HepG2 (cell line): ENCODE results near the gene FGFR3. TPM values are rescaled to one million over a fixed set of nuclear protein-coding genes. Genes with fewer than 3 reads are reported as not detected.

Experiments
- ATAC-seq: fragments of 200-7000 bp; cut with Tn5 transposase; 3 replicates; pipeline ENCODE4 v1.9.1; 2020; ENCODE audit warnings: mild to moderate bottlenecking, moderate library complexity
- BruUV-seq: library from RNA; stranded (reverse); fragments of 400-500 nt; replicated peaks from 2 replicates; lab custom pipeline; 2021; lab: Mats Ljungman, UMichigan
- CTCF ChIA-PET: fragments of 300-600 bp; formaldehyde crosslinking; extraction: SDS; loops from one replicate; lab custom pipeline; 2021; ENCODE audit warnings: low total read pairs, inconsistent platforms, low intra/inter-chr PET ratio; lab: Yijun Ruan, JAX
- POLR2A ChIA-PET: fragments of 350-600 bp; sonication (Branson Sonifier 250); formaldehyde crosslinking; loops from one replicate; lab custom pipeline; 2020; ENCODE audit warnings: antibody characterized with exemption, inconsistent platforms; lab: Yijun Ruan, JAX
- DNase-seq: peaks from one replicate; pipeline ENCODE4 v3.0.0-alpha.2; 2015; ENCODE audit warnings: low spot score
- FAIRE-seq: peaks from 3 replicates; lab custom pipeline; 2011; peaks lifted over from hg19 to GRCh38; lab: Jason Lieb, UNC
- H2AFZ ChIP-seq: one replicate; pipeline ENCODE4 v1.6.1; 2011; ENCODE audit warnings: low read length, inconsistent platforms
- H3K27ac ChIP-seq: fragments of 300-600 bp; 3 replicates; pipeline ENCODE4 v1.8.0; 2011; ENCODE audit warnings: mixed run types, mild to moderate bottlenecking, mixed read lengths, low read length, inconsistent platforms; ENCODE audit not compliant: insufficient read depth; ENCODE audit errors: extremely low read length
- H3K27me3 ChIP-seq, 2 experiments: fragments of 200-600 bp in 1 of 2; 2 replicates in 1 of 2; 3 replicates in 1 of 2; pipeline versions ENCODE4 v1.6.0 to v1.8.0; 2011; ENCODE audit warnings: low read length in 2 of 2, mild to moderate bottlenecking in 2 of 2, moderate library complexity in 2 of 2, inconsistent platforms in 1 of 2; ENCODE audit not compliant: insufficient read depth in 2 of 2, control insufficient read depth in 1 of 2
- H3K36me3 ChIP-seq, 2 experiments: fragments of 200-600 bp in 1 of 2; replicated peaks in 1 of 2; 2 replicates in 1 of 2; 3 replicates in 1 of 2; pipeline versions ENCODE4 v1.5.1 to v1.8.0; 2011; ENCODE audit warnings: low read length in 2 of 2, inconsistent platforms in 1 of 2; ENCODE audit not compliant: insufficient read depth in 2 of 2, control insufficient read depth in 1 of 2
- H3K4me1 ChIP-seq: 2 replicates; pipeline ENCODE4 v1.5.1; 2012; ENCODE audit warnings: low read length, inconsistent platforms; ENCODE audit not compliant: insufficient read depth
- H3K4me2 ChIP-seq: 2 replicates; pipeline ENCODE4 v1.6.0; 2011; ENCODE audit warnings: low read depth, low read length, inconsistent platforms
- H3K4me3 ChIP-seq, 3 experiments: fragments of 200-600 bp in 1 of 3; sonication (generic), shearing (Covaris generic) in 1 of 3; replicated peaks in 1 of 3; 2 replicates each; pipeline ENCODE4 v1.5.1; 2011 to 2016; ENCODE audit warnings: low read length in 3 of 3, inconsistent platforms in 2 of 3, low read depth in 2 of 3, mild to moderate bottlenecking in 2 of 3, control low read depth in 1 of 3, mixed read lengths in 1 of 3; ENCODE audit not compliant: insufficient read depth in 1 of 3
- H3K79me2 ChIP-seq: one replicate; pipeline ENCODE4 v1.6.1; 2011; ENCODE audit warnings: low read length, inconsistent platforms; ENCODE audit not compliant: insufficient read depth
- H3K9ac ChIP-seq: 2 replicates; pipeline ENCODE4 v1.6.0; 2011; ENCODE audit warnings: mild to moderate bottlenecking, low read depth, low read length, inconsistent platforms; ENCODE audit not compliant: insufficient read depth
- H3K9me3 ChIP-seq: 2 replicates; pipeline ENCODE4 v1.5.1; 2012; ENCODE audit warnings: mild to moderate bottlenecking, low read length
- H4K20me1 ChIP-seq: 2 replicates; pipeline ENCODE4 v1.6.0; 2011; ENCODE audit warnings: inconsistent platforms, mild to moderate bottlenecking, low read length, moderate library complexity; ENCODE audit not compliant: insufficient read depth
- FOXM1 ChIP-seq: sonication (generic); formaldehyde crosslinking; IDR thresholded peaks from 2 replicates; pipeline ENCODE4 v1.5.0; 2020; ENCODE audit warnings: missing genetic modification reagents
- MBNL3 ChIP-seq: fragments of 250-450 bp; sonication (Bioruptor Pico); conservative IDR thresholded peaks from 2 replicates; pipeline ENCODE4 v1.8.0; 2022; ENCODE audit warnings: mild to moderate bottlenecking, inconsistent platforms
- MYC ChIP-seq: sonication (generic); formaldehyde crosslinking; IDR thresholded peaks from 2 replicates; pipeline ENCODE4 v1.9.0; 2021; ENCODE audit warnings: missing genetic modification reagents, borderline replicate concordance
- NONO ChIP-seq, 2 experiments: fragments of 450-650 bp in 1 of 2; sonication (generic) in 1 of 2; formaldehyde crosslinking in 1 of 2; IDR thresholded peaks in 1 of 2; conservative IDR thresholded peaks in 1 of 2; 2 replicates each; pipeline versions ENCODE4 v1.6.1 to v1.8.0; 2017 to 2022; ENCODE audit warnings: mild to moderate bottlenecking in 1 of 2, missing genetic modification reagents in 1 of 2, moderate library complexity in 1 of 2
- PATZ1 ChIP-seq: sonication (generic); formaldehyde crosslinking; IDR thresholded peaks from 2 replicates; pipeline ENCODE4 v1.4.0; 2020; ENCODE audit warnings: missing genetic modification reagents
- PHF8 ChIP-seq: sonication (generic); formaldehyde crosslinking; IDR thresholded peaks from 2 replicates; pipeline ENCODE4 v1.5.0; 2020; ENCODE audit warnings: missing genetic modification reagents
- POLR2G ChIP-seq: fragments of 200-400 bp; formaldehyde crosslinking; IDR thresholded peaks from 2 replicates; pipeline ENCODE4 v1.6.1; 2018; ENCODE audit warnings: mild to moderate bottlenecking, low read depth, low read length, moderate library complexity
- SMC3 ChIP-seq: IDR thresholded peaks from 2 replicates; pipeline ENCODE4 v1.6.1; 2011; ENCODE audit warnings: low read length, improper control_type of control experiment
- SP5 ChIP-seq: IDR thresholded peaks from 2 replicates; pipeline ENCODE4 v1.6.1; 2016; ENCODE audit warnings: low read depth, borderline replicate concordance
- TBP ChIP-seq: sonication (generic); formaldehyde crosslinking; IDR thresholded peaks from 2 replicates; pipeline ENCODE4 v1.5.0; 2020; ENCODE audit warnings: missing genetic modification reagents
- TBX2 ChIP-seq: sonication (generic); formaldehyde crosslinking; IDR thresholded peaks from 2 replicates; pipeline ENCODE4 v1.5.0; 2020; ENCODE audit warnings: missing genetic modification reagents, mild to moderate bottlenecking, borderline replicate concordance
- ZBTB43 ChIP-seq: sonication (generic); formaldehyde crosslinking; conservative IDR thresholded peaks from 2 replicates; pipeline ENCODE4 v1.4.0; 2020; ENCODE audit warnings: missing genetic modification reagents
- ZNF281 ChIP-seq: sonication (generic); formaldehyde crosslinking; IDR thresholded peaks from 2 replicates; pipeline ENCODE4 v1.4.0; 2020; ENCODE audit warnings: missing genetic modification reagents, borderline replicate concordance
- ZNF530 ChIP-seq: sonication (generic); formaldehyde crosslinking; IDR thresholded peaks from 2 replicates; pipeline ENCODE4 v1.5.0; 2020; ENCODE audit warnings: low read depth, mild to moderate bottlenecking, missing genetic modification reagents
- ZNF543 ChIP-seq: sonication (generic); formaldehyde crosslinking; IDR thresholded peaks from 2 replicates; pipeline ENCODE4 v1.4.0; 2020; ENCODE audit warnings: mild to moderate bottlenecking, missing genetic modification reagents
- WGBS: methylation state at CpG from one replicate; pipeline ENCODE4 v1.1.6; 2017; ENCODE audit warnings: low lambda C conversion rate; 5-methylcytosine and 5-hydroxymethylcytosine counted together
- in situ Hi-C: cut with HindIII; loops from 2 replicates; pipeline ENCODE4 v1.10.0; 2017; ENCODE audit warnings: low pct_unique_long_range_greater_than_20kb; ENCODE audit not compliant: extremely low pct_ligation_motif_present
- intact Hi-C: fragments of 100-400 bp; cut with micrococcal nuclease; formaldehyde crosslinking; loops from one replicate; pipeline ENCODE4 v1.10.0; 2022; ENCODE audit not compliant: unreplicated experiment
- polyA plus RNA-seq, 8 experiments: library from polyadenylated mRNA; depleted of rRNA in 3 of 8; stranded (reverse) in 7 of 8; unstranded in 1 of 8; fragments of >200 nt; fragmentation: Illumina TruSeq in 4 of 8; extraction: Trizol in 4 of 8; gene quantifications; 2 replicates each; pipeline versions ENCODE4 v1.2.1 to v1.2.3, GENCODE V29; 2011 to 2016; ENCODE audit warnings: low read depth in 4 of 8, missing spikeins in 1 of 8, mixed read lengths in 1 of 8; ENCODE audit not compliant: insufficient read depth in 1 of 8
- total RNA-seq, 5 experiments: library from RNA; depleted of rRNA; stranded (reverse); fragments of >200 nt; fragmentation: Illumina TruSeq; extraction: Trizol; gene quantifications; 2 replicates each; pipeline ENCODE4 v1.2.3, GENCODE V29; 2016; ENCODE audit warnings: low read depth in 1 of 5

The FGFR3 gene
- total and polyA plus RNA-seq, 2 of the 13 experiments (the other 11 are each of a cell fraction or from before 2014, with no cell fraction given) = 103 to 109 TPM

GRCh38 chr4:1757836-1758235, 35.3 kb upstream of the FGFR3 start:
- peak overlapping the region; percentile 49; the same call in 1 of the 2 replicates for H3K4me2 ChIP-seq
- in situ Hi-C loops = loop anchor here (10.0 kb wide), 1 partner anchor 47 kb away; no protein-coding TSS in a partner anchor
- CTCF ChIA-PET = no interaction called here
- no peaks in the 10 kb centered on the region; a peak in 1 of 5 replicates for H3K27me3 ChIP-seq
- POLR2A ChIA-PET = interaction anchor here (0.7 to 34.3 kb wide), 4 partner anchors 9 to 96 kb away, joined by 3 to 1258 read pairs (median 8); partner anchors contain the start of gene FGFR3
- no peaks in the 10 kb centered on the region for H3K79me2 ChIP-seq
- no peak for FAIRE-seq
- H3K9ac ChIP-seq = no peak overlapping the region
- DNase-seq = no peak
- H3K36me3 ChIP-seq = no peaks in the 10 kb centered on the region
- intact Hi-C loops = no loop called here
- H3K9me3 ChIP-seq = no peaks in the 10 kb centered on the region
- no peak overlapping the region for H3K27ac ChIP-seq
- H3K4me1 ChIP-seq = peaks cover 91% of the 10 kb centered on the region
- H4K20me1 ChIP-seq = no peaks in the 10 kb centered on the region
- H2AFZ ChIP-seq = no peak overlapping the region
- WGBS = 15% methylated on average over 17 of the region's 17 CpGs
- TF ChIP-seq PHF8 (CRISPR knock-in tag) (no peak), ZNF281 (peak; percentile 20; the same call in 1 of the 2 replicates), MBNL3 (CRISPR knock-in tag) (no peak), TBX2 (CRISPR knock-in tag) (peak; percentile 76), POLR2G (peak; percentile 57; the same call in 1 of the 2 replicates), MYC (0 out of 2 replicates have a peak, but pooled peaks have one; percentile 38), TBP (CRISPR knock-in tag) (no peak), FOXM1 (CRISPR knock-in tag) (no peak), SMC3 (no peak), ZNF543 (CRISPR knock-in tag) (0 out of 2 replicates have a peak, but pooled peaks have one; percentile 2), NONO (IDR thresholded peaks at IDR 0.05) (no peak), NONO (CRISPR knock-in tag; conservative IDR thresholded peaks at IDR 0.05) (peak; percentile 66; the same call in 1 of the 2 replicates), SP5 (CRISPR knock-in tag) (peak; percentile 85), ZBTB43 (CRISPR knock-in tag) (no peak), ZNF530 (CRISPR knock-in tag) (no peak), PATZ1 (CRISPR knock-in tag) (peak; percentile 63)
- BruUV-seq = no TSS peak
- ATAC-seq = no peak
- H3K4me3 ChIP-seq = peak overlapping the region in 2 of 3 experiments; percentile 7 to 43; a peak in 1 of 6 replicates
